ENCODE results near the gene SNAPC4. TPM values are rescaled to one million over a fixed set of nuclear protein-coding genes. Genes with fewer than 3 reads are reported as not detected.
"Not testable (repeated sequence)": the region's sequence is repeated elsewhere in the genome, so short reads cannot be mapped to it uniquely, and the experiment has no call there.

The SNAPC4 gene
- total RNA-seq, 5 donors from 2014 or later (not counting 1 experiment from before 2014, with no cell fraction given): 10.5 to 15.7 (median 13.3) TPM

DNA sequence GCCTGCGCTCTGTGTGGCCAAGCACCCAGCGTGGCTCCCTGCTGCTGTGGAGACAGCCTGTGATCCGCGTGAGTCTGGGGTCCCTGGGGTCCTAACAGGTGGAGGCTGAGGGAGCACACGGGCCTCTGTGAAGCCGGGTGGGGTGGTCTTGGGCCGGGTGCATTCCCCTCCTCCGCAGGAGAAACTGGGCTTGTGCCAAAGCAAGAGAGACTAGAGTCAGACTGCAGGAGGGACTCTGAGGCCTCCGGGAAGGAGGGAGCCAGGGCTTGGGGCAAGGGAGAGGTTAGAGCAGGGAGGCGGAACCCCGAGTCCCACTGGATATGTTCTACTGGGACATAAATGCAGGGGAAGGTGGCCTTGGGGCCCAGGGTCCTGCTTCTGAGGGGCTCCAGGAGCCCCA is 46.9 kb downstream of the SNAPC4 start:
- no peak for ATAC-seq (replicated peaks in 1 of 4)
- CTCF ChIA-PET: no interaction called here
- no peaks in the 10 kb centered on the region for H3K9me3 Mint-ChIP-seq

DNA sequence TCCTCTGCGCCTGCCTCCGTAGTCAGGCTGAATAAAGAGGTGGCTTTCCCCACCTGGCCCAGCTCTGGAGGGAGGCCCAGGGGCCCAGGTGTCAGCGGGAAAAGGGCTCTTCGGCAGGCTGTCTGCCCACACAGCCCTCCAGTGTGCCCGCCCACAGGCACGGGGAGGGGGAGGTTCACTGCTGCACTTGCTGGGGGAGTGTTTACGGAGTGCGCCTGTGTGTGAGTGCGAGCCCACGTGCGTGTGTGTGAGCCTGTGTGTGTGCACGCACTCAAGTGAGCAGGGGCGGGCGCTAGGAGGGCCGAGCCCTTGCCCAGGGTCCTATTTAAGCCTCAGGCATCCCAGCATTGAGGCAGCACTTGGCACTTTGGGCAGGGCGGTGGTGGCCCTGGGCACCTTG is 47.3 kb downstream of the SNAPC4 start:
- H3K9me3 Mint-ChIP-seq: no peaks in the 10 kb centered on the region
- H3K4me1 ChIP-seq (ENCODE audit: control insufficient read depth in 1 of 2, extremely low read depth in 1 of 2, insufficient read depth in 2 of 2, low read length in 2 of 2): peaks cover 0 to 5% of the 10 kb centered on the region in 2 experiments
- DNase-seq (no peak), ATAC-seq (replicated peaks in 1 of 4) (no peak)
- no peaks in the 10 kb centered on the region for H3K27me3 Mint-ChIP-seq
- H3K36me3 ChIP-seq (ENCODE audit: control insufficient read depth in 2 of 2, extremely low read depth in 1 of 2, insufficient read depth in 1 of 2, low read length in 1 of 2): peaks cover 0 to 5% of the 10 kb centered on the region in 2 donors
- no peak overlapping the region for H3K27ac Mint-ChIP-seq
- H3K9me3 ChIP-seq: no peaks in the 10 kb centered on the region
- no peak overlapping the region for H3K4me3 Mint-ChIP-seq
- no peak overlapping the region for H3K27ac ChIP-seq (ENCODE audit: low read length)
- H3K4me1 Mint-ChIP-seq: no peaks in the 10 kb centered on the region
- WGBS (ENCODE audit: insufficient coverage): 62% methylated on average over 13 of the region's 16 CpGs
- no peaks in the 10 kb centered on the region for H3K36me3 Mint-ChIP-seq
- H3K27me3 ChIP-seq (replicated peaks in 1 of 2; ENCODE audit: control insufficient read depth in 2 of 2, extremely low read depth in 1 of 2, insufficient read depth in 2 of 2, low read length in 1 of 2): no peaks in the 10 kb centered on the region
- ChIA-PET POLR2A (no interaction called here), CTCF (no interaction called here)
- no peak overlapping the region for H3K4me3 ChIP-seq (ENCODE audit: control insufficient read depth in 1 of 2, extremely low read depth in 1 of 2, low read length in 1 of 2)

More for the DNA sequence above, 46.9 kb downstream of the SNAPC4 start:
- peaks cover 0 to 5% of the 10 kb centered on the region in 2 experiments for H3K4me1 ChIP-seq (ENCODE audit: control insufficient read depth in 1 of 2, extremely low read depth in 1 of 2, insufficient read depth in 2 of 2, low read length in 2 of 2)
- no peak overlapping the region for H3K27ac ChIP-seq (ENCODE audit: low read length)
- H3K9me3 ChIP-seq: no peaks in the 10 kb centered on the region
- WGBS (ENCODE audit: insufficient coverage): 88% methylated on average over 10 of the region's 11 CpGs
- H3K36me3 ChIP-seq (ENCODE audit: control insufficient read depth in 2 of 2, extremely low read depth in 1 of 2, insufficient read depth in 1 of 2, low read length in 1 of 2): peaks cover 0 to 5% of the 10 kb centered on the region in 2 donors
- no peaks in the 10 kb centered on the region for H3K27me3 ChIP-seq (replicated peaks in 1 of 2; ENCODE audit: control insufficient read depth in 2 of 2, extremely low read depth in 1 of 2, insufficient read depth in 2 of 2, low read length in 1 of 2)
- H3K27me3 Mint-ChIP-seq: no peaks in the 10 kb centered on the region
- H3K4me3 Mint-ChIP-seq: no peak overlapping the region
- no peak overlapping the region for H3K27ac Mint-ChIP-seq
- H3K36me3 Mint-ChIP-seq: no peaks in the 10 kb centered on the region
- POLR2A ChIA-PET: no interaction called here
- no peaks in the 10 kb centered on the region for H3K4me1 Mint-ChIP-seq
- no peak overlapping the region for H3K4me3 ChIP-seq (ENCODE audit: control insufficient read depth in 1 of 2, extremely low read depth in 1 of 2, low read length in 1 of 2)
- no peak for DNase-seq

DNA sequence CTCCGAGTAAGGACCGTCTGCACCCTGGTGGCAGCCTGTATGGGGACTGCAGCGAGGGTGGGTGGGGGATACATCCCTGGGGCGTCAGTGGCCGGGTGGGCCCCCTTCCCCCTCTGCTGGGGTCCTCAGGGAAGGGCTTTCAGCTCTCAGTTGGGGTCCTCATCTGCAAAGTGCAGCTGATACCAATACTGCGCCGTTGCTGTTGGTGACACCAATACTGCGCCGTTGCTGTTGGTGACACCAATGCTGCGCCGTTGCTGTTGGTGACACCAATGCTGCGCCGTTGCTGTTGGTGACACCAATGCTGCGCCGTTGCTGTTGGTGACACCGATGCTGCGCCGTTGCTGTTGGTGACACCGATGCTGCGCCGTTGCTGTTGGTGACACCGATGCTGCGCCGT is 48.1 kb downstream of the SNAPC4 start:
- H3K4me1 Mint-ChIP-seq, POLR2A ChIA-PET, H3K27me3 Mint-ChIP-seq: not testable (repeated sequence)

DNA sequence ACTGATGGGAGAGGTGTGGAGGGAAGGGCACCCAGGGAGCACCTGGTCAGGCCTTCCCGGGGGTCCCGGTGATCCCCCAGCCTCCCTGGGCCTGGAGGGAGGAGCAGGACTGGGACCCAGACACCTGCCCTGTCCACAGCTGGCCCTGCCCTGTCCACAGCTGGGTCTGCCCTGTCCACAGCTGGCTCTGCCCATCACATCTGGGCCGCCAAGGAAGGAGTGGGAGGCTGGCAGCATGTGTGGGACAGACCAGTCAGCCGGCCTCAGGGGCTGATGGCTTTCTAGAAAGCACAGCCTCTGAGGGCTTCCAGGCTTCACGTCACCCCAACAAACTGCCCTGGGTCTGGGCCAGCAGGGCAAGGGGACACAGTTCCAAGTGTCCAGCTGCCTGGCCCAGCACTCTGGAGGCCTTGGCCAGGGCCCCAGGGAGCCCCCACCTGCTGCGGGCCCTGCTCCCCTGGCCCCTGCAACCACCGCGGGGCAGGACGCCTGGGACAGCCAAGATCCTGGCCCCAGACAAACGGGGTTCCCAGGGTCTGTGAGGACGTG is 48.6 kb downstream of the SNAPC4 start:
- no peaks in the 10 kb centered on the region for H3K36me3 ChIP-seq (ENCODE audit: control insufficient read depth in 2 of 2, extremely low read depth in 1 of 2, insufficient read depth in 1 of 2, low read length in 1 of 2)
- H3K27me3 Mint-ChIP-seq: no peaks in the 10 kb centered on the region
- no peaks in the 10 kb centered on the region for H3K4me1 Mint-ChIP-seq
- ATAC-seq (replicated peaks in 1 of 4) (no peak), DNase-seq (no peak)
- peaks cover 0 to 5% of the 10 kb centered on the region in 2 experiments for H3K4me1 ChIP-seq (ENCODE audit: control insufficient read depth in 1 of 2, extremely low read depth in 1 of 2, insufficient read depth in 2 of 2, low read length in 2 of 2)
- H3K27ac Mint-ChIP-seq: no peak overlapping the region
- H3K36me3 Mint-ChIP-seq: no peaks in the 10 kb centered on the region
- no peak overlapping the region for H3K4me3 ChIP-seq (ENCODE audit: control insufficient read depth in 1 of 2, extremely low read depth in 1 of 2, low read length in 1 of 2)
- no peaks in the 10 kb centered on the region for H3K27me3 ChIP-seq (replicated peaks in 1 of 2; ENCODE audit: control insufficient read depth in 2 of 2, extremely low read depth in 1 of 2, insufficient read depth in 2 of 2, low read length in 1 of 2)
- no peak overlapping the region for H3K27ac ChIP-seq (ENCODE audit: low read length)
- no peaks in the 10 kb centered on the region for H3K9me3 Mint-ChIP-seq
- ChIA-PET CTCF (no interaction called here), POLR2A (no interaction called here)
- H3K4me3 Mint-ChIP-seq: no peak overlapping the region
- 83% methylated on average over 11 of the region's 11 CpGs for WGBS (ENCODE audit: insufficient coverage)
- H3K9me3 ChIP-seq: no peaks in the 10 kb centered on the region

More for the DNA sequence above, 48.1 kb downstream of the SNAPC4 start:
- WGBS (ENCODE audit: insufficient coverage): 89% methylated on average over 9 of the region's 24 CpGs
- H3K27ac ChIP-seq (ENCODE audit: low read length); CTCF ChIA-PET; H3K36me3 Mint-ChIP-seq; H3K4me1 ChIP-seq (ENCODE audit: control insufficient read depth in 1 of 2, extremely low read depth in 1 of 2, insufficient read depth in 2 of 2, low read length in 2 of 2); H3K9me3 Mint-ChIP-seq; H3K9me3 ChIP-seq; H3K4me3 ChIP-seq (ENCODE audit: control insufficient read depth in 1 of 2, extremely low read depth in 1 of 2, low read length in 1 of 2); ATAC-seq (replicated peaks in 1 of 4); H3K27ac Mint-ChIP-seq; H3K4me3 Mint-ChIP-seq; DNase-seq; H3K27me3 ChIP-seq (replicated peaks in 1 of 2; ENCODE audit: control insufficient read depth in 2 of 2, extremely low read depth in 1 of 2, insufficient read depth in 2 of 2, low read length in 1 of 2); H3K36me3 ChIP-seq (ENCODE audit: control insufficient read depth in 2 of 2, extremely low read depth in 1 of 2, insufficient read depth in 1 of 2, low read length in 1 of 2): not testable (repeated sequence)

Other genes with a start within 250 kb of the SNAPC4 start
- gene LHX3, start 195.0 kb downstream of the SNAPC4 start, total RNA-seq: under 1 TPM in 2 of 5 donors, not detected in 3; 0.13 to 0.42 TPM
- gene QSOX2, start 154.4 kb downstream of the SNAPC4 start, total RNA-seq: 10 to 100 TPM; 14.1 to 19.4 (median 17.0) TPM
- under 1 TPM in 4 of 5 donors, not detected in 1; 0.07 to 0.20 (median 0.09) TPM for gene CCDC187, start 96.1 kb downstream of the SNAPC4 start, total RNA-seq
- gene GPSM1, start 72.6 kb downstream of the SNAPC4 start, total RNA-seq: 10 to 100 TPM in 2 of 5 donors, 1 to 10 TPM in 3; 8.6 to 11.5 (median 9.7) TPM
- 10 to 100 TPM; 20.4 to 46.8 (median 36.3) TPM for gene DNLZ, start 36.4 kb downstream of the SNAPC4 start, total RNA-seq
- gene CARD9, start 26.5 kb downstream of the SNAPC4 start, total RNA-seq: 1 to 10 TPM in 1 of 5 donors, under 1 TPM in 4; 0.43 to 1.4 (median 0.76) TPM
- gene ENTR1, start 10.4 kb upstream of the SNAPC4 start, total RNA-seq: 100 to 1,000 TPM in 1 of 5 donors, 10 to 100 TPM in 4; 57.7 to 103 (median 95.6) TPM
- gene PMPCA, start 10.5 kb upstream of the SNAPC4 start, total RNA-seq: 10 to 100 TPM; 55.8 to 81.9 (median 65.7) TPM
- 10 to 100 TPM; 16.5 to 35.5 (median 31.8) TPM for gene INPP5E, start 39.7 kb upstream of the SNAPC4 start, total RNA-seq
- gene SEC16A, start 82.9 kb upstream of the SNAPC4 start, total RNA-seq: 10 to 100 TPM; 76.3 to 99.0 (median 92.4) TPM
- 10 to 100 TPM; 50.1 to 96.1 (median 84.1) TPM for gene NOTCH1, start 145.9 kb upstream of the SNAPC4 start, total RNA-seq

Data from T-cell (primary cell).